LNCAP (cell line): ENCODE data around the gene SLC12A3.

Source experiments
- CTCF ChIP-seq: fragments of 450-650 bp; IDR thresholded peaks from 2 replicates; pipeline ENCODE4 v1.5.1; 2017; ENCODE audit warnings: mild to moderate bottlenecking

The SLC12A3 gene

GRCh38 chr16:56932721-56933619 lies 68.0 kb downstream of the SLC12A3 start:
- no peak for TF ChIP-seq CTCF

- TF ChIP-seq CTCF, result no peak
Measured at GRCh38 chr16:56933828-56934598, 69.0 kb downstream of the SLC12A3 start.

GRCh38 chr16:56935201-56935600 lies 70.2 kb downstream of the SLC12A3 start:
- TF ChIP-seq CTCF, result no peak

GRCh38 chr16:56936491-56936890 lies 71.5 kb downstream of the SLC12A3 start:
- no peak for TF ChIP-seq CTCF

GRCh38 chr16:56936950-56937349 lies 71.9 kb downstream of the SLC12A3 start:
- no peak for TF ChIP-seq CTCF

- no peak for TF ChIP-seq CTCF
Measured at GRCh38 chr16:56938664-56939513, 73.9 kb downstream of the SLC12A3 start.

GRCh38 chr16:56939801-56940200 lies 74.8 kb downstream of the SLC12A3 start:
- no peak for TF ChIP-seq CTCF
